ENCODE measurements around the gene USP7.

GRCh38 chr16:8951447-8952280 lies 12.0 kb downstream of the USP7 start:
- TF ChIP-seq CTCF (IDR thresholded peaks at IDR 0.05; ENCODE audit: low read depth, low read length, poor library complexity, severe bottlenecking): no peak
- no peak for TF ChIP-seq EZH2phosphoT487 (IDR thresholded peaks at IDR 0.05; ENCODE audit: borderline replicate concordance, low read length)
